Activated CD8-positive, alpha-beta T cell treated with anti-CD3 and anti-CD28 coated beads for 36 hours (primary cell): ENCODE data around the gene KIF7. TPM values are rescaled to one million over a fixed set of nuclear protein-coding genes. Genes with fewer than 3 reads are reported as not detected.

Source experiments
- ATAC-seq: fragments of 200-7000 bp; cut with Tn5 transposase; one replicate; pipeline ENCODE4 v1.10.0; 2021; ENCODE audit warnings: mild to moderate bottlenecking, moderate library complexity
- CTCF ChIA-PET: fragments of 350-600 bp; sonication (Branson Sonifier 250); formaldehyde crosslinking; loops from one replicate; lab custom pipeline; 2021; ENCODE audit warnings: antibody characterized with exemption; lab: Charles Lee
- POLR2A ChIA-PET: fragments of 350-600 bp; sonication (Branson Sonifier 250); formaldehyde crosslinking; loops from one replicate; lab custom pipeline; 2021; ENCODE audit warnings: antibody characterized with exemption; lab: Charles Lee
- DNase-seq: peaks from one replicate; pipeline ENCODE4 v3.0.0-alpha.2; 2020
- H3K27ac Mint-ChIP-seq: one replicate; pipeline ENCODE4 v1.8.0; 2021; ENCODE audit warnings: mild to moderate bottlenecking, mixed read lengths
- H3K27me3 Mint-ChIP-seq: one replicate; pipeline ENCODE4 v1.8.0; 2021; ENCODE audit warnings: mixed read lengths
- H3K36me3 Mint-ChIP-seq: one replicate; pipeline ENCODE4 v1.8.0; 2021; ENCODE audit warnings: low read depth, mixed read lengths
- H3K4me1 Mint-ChIP-seq: one replicate; pipeline ENCODE4 v1.8.0; 2021; ENCODE audit warnings: low read depth, mixed read lengths
- H3K4me3 Mint-ChIP-seq: one replicate; pipeline ENCODE4 v1.8.0; 2021; ENCODE audit warnings: mild to moderate bottlenecking, moderate library complexity, mixed read lengths
- H3K9me3 Mint-ChIP-seq: one replicate; pipeline ENCODE4 v1.8.0; 2021; ENCODE audit warnings: mixed read lengths
- CTCF ChIP-seq: fragments of 200-600 bp; IDR thresholded peaks from one replicate; pipeline ENCODE4 v1.8.0; 2022; ENCODE audit warnings: antibody characterized with exemption, mild to moderate bottlenecking
- intact Hi-C: fragments of 100-400 bp; cut with micrococcal nuclease; formaldehyde crosslinking; loops from one replicate; pipeline ENCODE4 v1.10.0; 2022
- total RNA-seq, 2 experiments: library from RNA; stranded (reverse); gene quantifications; one replicate each; pipeline ENCODE4 v1.2.3, GENCODE V29; 2021

The KIF7 gene
- total RNA-seq, 2 experiments from 2014 or later: 2.7 to 3.7 TPM

DNA sequence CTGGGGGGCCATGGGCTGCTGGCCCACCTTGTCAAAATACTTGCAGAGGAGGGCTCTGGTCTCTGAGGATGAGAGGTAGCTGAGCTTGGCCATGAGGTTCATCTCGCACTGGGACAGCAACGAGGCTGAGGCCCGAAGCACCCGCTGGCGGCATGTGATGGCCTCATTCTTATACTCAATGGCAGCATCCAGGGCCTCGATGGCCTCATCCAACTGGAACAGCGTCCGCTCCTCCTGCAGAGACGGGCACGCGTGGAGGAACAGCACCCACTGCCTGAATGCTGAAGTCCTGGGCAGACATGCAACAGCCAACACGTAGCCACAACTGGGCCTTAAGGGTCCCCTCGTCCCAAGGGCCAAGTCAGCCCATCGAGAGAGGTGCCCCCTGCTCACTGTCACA lies 25.0 kb downstream of the KIF7 start:
- ChIA-PET POLR2A (interaction anchor here (0.6 to 1.0 kb wide), 2 partner anchors 31 to 40 kb away, joined by 3 read pairs; no protein-coding TSS in a partner anchor), CTCF (no interaction called here)
- TF ChIP-seq CTCF: no peak
- no peaks in the 10 kb centered on the region for H3K9me3 Mint-ChIP-seq
- DNase-seq (no peak), ATAC-seq (no peak)
- peaks cover 65% of the 10 kb centered on the region for H3K36me3 Mint-ChIP-seq
- intact Hi-C loops: no loop called here
- H3K27ac Mint-ChIP-seq: no peak overlapping the region
- H3K27me3 Mint-ChIP-seq: no peaks in the 10 kb centered on the region
- no peak overlapping the region for H3K4me3 Mint-ChIP-seq
- peaks cover 5% of the 10 kb centered on the region for H3K4me1 Mint-ChIP-seq

- Mint-ChIP-seq H3K9me3 (no peaks in the 10 kb centered on the region), H3K27me3 (no peaks in the 10 kb centered on the region), H3K36me3 (peaks cover 69% of the 10 kb centered on the region), H3K4me1 (peaks cover 5% of the 10 kb centered on the region), H3K4me3 (no peak overlapping the region), H3K27ac (no peak overlapping the region)
- DNase-seq: peak; percentile 26
- intact Hi-C loops: no loop called here
- ChIA-PET POLR2A (no interaction called here), CTCF (no interaction called here)
- TF ChIP-seq CTCF: no peak
- peak; percentile 21 for ATAC-seq
Observed at GRCh38 chr15:89629829-89630228, 25.4 kb downstream of the KIF7 start.

- Mint-ChIP-seq H3K27ac (no peak overlapping the region), H3K27me3 (no peaks in the 10 kb centered on the region), H3K4me3 (no peak overlapping the region), H3K9me3 (no peaks in the 10 kb centered on the region), H3K4me1 (peaks cover 5% of the 10 kb centered on the region), H3K36me3 (peaks cover 73% of the 10 kb centered on the region)
- CTCF ChIA-PET: interaction anchor here (1.2 kb wide), 1 partner anchor 19 kb away, joined by 3 read pairs; no protein-coding TSS in a partner anchor
- intact Hi-C loops: no loop called here
- ATAC-seq: no peak
- POLR2A ChIA-PET: no interaction called here
- no peak for DNase-seq
- TF ChIP-seq CTCF: no peak
Observed at GRCh38 chr15:89628806-89629715, 26.2 kb downstream of the KIF7 start.

DNA sequence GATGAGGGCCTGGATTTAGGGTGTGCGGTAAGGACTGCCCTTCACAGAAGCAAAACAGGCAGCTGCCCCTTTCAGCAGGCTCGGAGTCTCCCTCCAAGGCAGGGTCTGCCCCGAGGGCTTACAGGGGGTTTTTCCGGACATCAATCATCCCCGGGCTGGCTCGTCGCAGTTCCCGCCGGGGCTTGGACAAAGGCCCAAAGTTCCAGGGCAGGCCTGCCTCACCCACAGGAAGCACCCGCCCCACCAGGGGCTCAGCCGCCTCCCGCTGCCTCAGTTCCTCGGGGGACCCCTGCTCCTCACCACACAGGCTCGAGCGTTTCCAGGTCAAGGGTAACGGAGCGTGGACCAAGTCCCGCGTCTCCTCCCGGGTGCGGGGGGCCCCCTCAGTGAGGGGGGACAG lies 27.0 kb downstream of the KIF7 start:
- intact Hi-C loops: no loop called here
- ChIA-PET POLR2A (no interaction called here), CTCF (interaction anchor here (1.2 kb wide), 1 partner anchor 19 kb away, joined by 3 read pairs; no protein-coding TSS in a partner anchor)
- H3K36me3 Mint-ChIP-seq: peaks cover 76% of the 10 kb centered on the region
- DNase-seq: no peak
- no peak for TF ChIP-seq CTCF
- no peaks in the 10 kb centered on the region for H3K27me3 Mint-ChIP-seq
- no peak overlapping the region for H3K4me3 Mint-ChIP-seq
- no peak overlapping the region for H3K27ac Mint-ChIP-seq
- no peaks in the 10 kb centered on the region for H3K9me3 Mint-ChIP-seq
- H3K4me1 Mint-ChIP-seq: peaks cover 5% of the 10 kb centered on the region
- ATAC-seq: no peak
